Panc1 (cell line): ENCODE data around the gene RPP14. TPM values are rescaled to one million over a fixed set of nuclear protein-coding genes. Genes with fewer than 3 reads are reported as not detected.

Source experiments
- ATAC-seq: fragments of 200-7000 bp; cut with Tn5 transposase; 2 replicates; pipeline ENCODE4 v1.9.1; 2020; ENCODE audit warnings: mild to moderate bottlenecking, moderate library complexity
- BruUV-seq: library from RNA; stranded (reverse); fragments of 400-500 nt; replicated peaks from 2 replicates; lab custom pipeline; 2021; lab: Mats Ljungman, UMichigan
- CTCF ChIA-PET: fragments of 300-600 bp; sonication (Branson Sonifier 250); formaldehyde crosslinking; loops from one replicate; lab custom pipeline; 2022; ENCODE audit warnings: antibody characterized with exemption; lab: Charles Lee
- POLR2A ChIA-PET: fragments of 300-600 bp; sonication (Branson Sonifier 250); formaldehyde crosslinking; loops from one replicate; lab custom pipeline; 2022; ENCODE audit warnings: antibody characterized with exemption; lab: Charles Lee
- DNase-seq: peaks from one replicate; pipeline ENCODE4 v3.0.0-alpha.2; 2010; ENCODE audit warnings: low read depth, low spot score
- H3K27ac ChIP-seq: 2 replicates; pipeline ENCODE4 v1.5.1; 2011; ENCODE audit warnings: mild to moderate bottlenecking, low read length, inconsistent platforms
- H3K27me3 ChIP-seq: fragments of 200-500 bp; sonication (Bioruptor generic); 2 replicates; pipeline ENCODE4 v1.6.0; 2014; ENCODE audit warnings: low read length, inconsistent platforms; ENCODE audit not compliant: control insufficient read depth, insufficient read depth
- H3K36me3 ChIP-seq: fragments of 200-500 bp; sonication (Bioruptor generic); 2 replicates; pipeline ENCODE4 v1.5.1; 2014; ENCODE audit warnings: inconsistent platforms, mild to moderate bottlenecking, low read length, moderate library complexity; ENCODE audit not compliant: control insufficient read depth, insufficient read depth
- H3K4me1 ChIP-seq: 2 replicates; pipeline ENCODE4 v1.5.1; 2011; ENCODE audit warnings: inconsistent platforms, mild to moderate bottlenecking, low read length, moderate library complexity; ENCODE audit not compliant: control insufficient read depth, insufficient read depth
- H3K4me3 ChIP-seq, 2 experiments: 2 replicates each; pipeline ENCODE4 v1.5.1; 2011 to 2012; ENCODE audit warnings: low read depth in 2 of 2, low read length in 2 of 2, mild to moderate bottlenecking in 2 of 2, inconsistent platforms in 1 of 2, moderate library complexity in 1 of 2
- H3K9me3 ChIP-seq: fragments of 200-500 bp; sonication (Bioruptor generic); 2 replicates; pipeline ENCODE4 v1.5.1; 2014; ENCODE audit warnings: low read depth, mild to moderate bottlenecking, inconsistent platforms, low read length, moderate library complexity; ENCODE audit not compliant: control insufficient read depth, insufficient read depth
- POLR2AphosphoS5 ChIP-seq: IDR thresholded peaks from 2 replicates; pipeline ENCODE4 v1.6.1; 2012; ENCODE audit warnings: mild to moderate bottlenecking, low read depth, low read length, moderate library complexity
- REST ChIP-seq, 2 experiments: IDR thresholded peaks; 2 replicates each; pipeline ENCODE4 v1.6.1; 2011 to 2012; ENCODE audit warnings: low read depth in 2 of 2, control low read depth in 1 of 2, low read length in 1 of 2, mild to moderate bottlenecking in 1 of 2, moderate library complexity in 1 of 2; ENCODE audit not compliant: insufficient read depth in 1 of 2
- SIN3A ChIP-seq: IDR thresholded peaks from 2 replicates; pipeline ENCODE4 v1.6.1; 2012; ENCODE audit warnings: low read depth, mild to moderate bottlenecking, low read length, moderate library complexity, borderline replicate concordance; ENCODE audit not compliant: insufficient read depth
- TCF7L2 ChIP-seq: IDR thresholded peaks from 2 replicates; pipeline ENCODE4 v1.6.1; 2011; ENCODE audit warnings: mild to moderate bottlenecking, low read depth, low read length, inconsistent platforms
- in situ Hi-C: cut with HindIII; loops from 2 replicates; pipeline ENCODE4 v1.10.0; 2016; ENCODE audit warnings: low sequenced_read_pairs, low pct_unique_long_range_greater_than_20kb
- intact Hi-C: fragments of 100-400 bp; cut with micrococcal nuclease; formaldehyde crosslinking; loops from one replicate; pipeline ENCODE4 v1.10.0; 2022; ENCODE audit not compliant: unreplicated experiment
- total RNA-seq: library from RNA; stranded (reverse); gene quantifications from one replicate; pipeline ENCODE4 v1.2.1, GENCODE V29; 2021; ENCODE audit not compliant: unreplicated experiment
- TF ChIP-seq, protein P1 (sequence below): fragments of 450-650 bp; IDR thresholded peaks from 2 replicates; pipeline ENCODE4 v1.5.1; 2017; ENCODE audit warnings: mild to moderate bottlenecking

The RPP14 gene
- total RNA-seq, 1 experiment from 2014 or later = 16.4 TPM

DNA sequence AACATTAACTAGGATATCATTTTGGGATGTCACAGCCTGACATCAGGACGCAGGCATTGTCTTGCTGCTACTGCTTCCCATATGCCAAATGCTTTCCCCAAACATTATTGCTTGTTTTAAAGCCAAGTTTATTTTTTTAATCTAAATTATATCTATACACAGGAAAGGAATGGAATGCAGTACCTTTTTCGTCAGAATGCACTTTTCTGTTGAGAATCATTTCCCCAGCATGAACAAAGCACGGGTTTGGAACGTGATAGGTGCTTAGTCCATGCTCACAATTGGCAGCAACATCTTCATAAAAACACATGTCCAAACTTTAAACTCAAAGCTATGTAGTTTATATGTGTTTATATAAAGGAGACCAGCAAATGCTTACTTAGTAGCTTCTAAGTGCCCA is 52.8 kb downstream of the RPP14 start:
- DNase-seq = no peak
- ChIA-PET CTCF (no interaction called here), POLR2A (no interaction called here)
- no TSS peak for BruUV-seq
- TF ChIP-seq, protein P1, sequence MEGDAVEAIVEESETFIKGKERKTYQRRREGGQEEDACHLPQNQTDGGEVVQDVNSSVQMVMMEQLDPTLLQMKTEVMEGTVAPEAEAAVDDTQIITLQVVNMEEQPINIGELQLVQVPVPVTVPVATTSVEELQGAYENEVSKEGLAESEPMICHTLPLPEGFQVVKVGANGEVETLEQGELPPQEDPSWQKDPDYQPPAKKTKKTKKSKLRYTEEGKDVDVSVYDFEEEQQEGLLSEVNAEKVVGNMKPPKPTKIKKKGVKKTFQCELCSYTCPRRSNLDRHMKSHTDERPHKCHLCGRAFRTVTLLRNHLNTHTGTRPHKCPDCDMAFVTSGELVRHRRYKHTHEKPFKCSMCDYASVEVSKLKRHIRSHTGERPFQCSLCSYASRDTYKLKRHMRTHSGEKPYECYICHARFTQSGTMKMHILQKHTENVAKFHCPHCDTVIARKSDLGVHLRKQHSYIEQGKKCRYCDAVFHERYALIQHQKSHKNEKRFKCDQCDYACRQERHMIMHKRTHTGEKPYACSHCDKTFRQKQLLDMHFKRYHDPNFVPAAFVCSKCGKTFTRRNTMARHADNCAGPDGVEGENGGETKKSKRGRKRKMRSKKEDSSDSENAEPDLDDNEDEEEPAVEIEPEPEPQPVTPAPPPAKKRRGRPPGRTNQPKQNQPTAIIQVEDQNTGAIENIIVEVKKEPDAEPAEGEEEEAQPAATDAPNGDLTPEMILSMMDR = no peak
- TF ChIP-seq SIN3A (no peak), TCF7L2 (no peak), REST (IDR thresholded peaks at IDR 0.05; ENCODE audit: insufficient read depth in 1 of 2, low read depth in 2 of 2, low read length in 1 of 2) (no peak), POLR2AphosphoS5 (no peak)
- Histone ChIP-seq H3K27ac (no peak overlapping the region), H3K36me3 (no peaks in the 10 kb centered on the region), H3K4me3 (no peak overlapping the region), H3K27me3 (no peaks in the 10 kb centered on the region), H3K9me3 (no peaks in the 10 kb centered on the region), H3K4me1 (no peaks in the 10 kb centered on the region)
- ATAC-seq = no peak
- in situ Hi-C loops (no loop called here), intact Hi-C loops (no loop called here)

GRCh38 chr3:58359621-58360020 is 53.6 kb downstream of the RPP14 start:
- ChIA-PET CTCF (no interaction called here), POLR2A (no interaction called here)
- H3K27ac ChIP-seq = no peak overlapping the region
- ATAC-seq (no peak), DNase-seq (no peak)
- no peaks in the 10 kb centered on the region for H3K27me3 ChIP-seq
- no peaks in the 10 kb centered on the region for H3K4me1 ChIP-seq
- BruUV-seq = no TSS peak
- no peaks in the 10 kb centered on the region for H3K36me3 ChIP-seq
- in situ Hi-C loops = no loop called here
- no peak for TF ChIP-seq REST (IDR thresholded peaks at IDR 0.05; ENCODE audit: insufficient read depth in 1 of 2, low read depth in 2 of 2, low read length in 1 of 2)
- TF ChIP-seq POLR2AphosphoS5 = no peak
- TF ChIP-seq, protein P1 = no peak
- no peak for TF ChIP-seq TCF7L2
- TF ChIP-seq SIN3A = no peak
- H3K4me3 ChIP-seq = no peak overlapping the region
- intact Hi-C loops = no loop called here
- H3K9me3 ChIP-seq = no peaks in the 10 kb centered on the region
